ENCODE measurements around the gene IPO7. TPM values are rescaled to one million over a fixed set of nuclear protein-coding genes. Genes with fewer than 3 reads are reported as not detected.
"Not testable (repeated sequence)": the region's sequence is repeated elsewhere in the genome, so short reads cannot be mapped to it uniquely, and the experiment has no call there.

IPO7 gene
- total RNA-seq, 1 donor from 2014 or later, result 169 TPM

DNA sequence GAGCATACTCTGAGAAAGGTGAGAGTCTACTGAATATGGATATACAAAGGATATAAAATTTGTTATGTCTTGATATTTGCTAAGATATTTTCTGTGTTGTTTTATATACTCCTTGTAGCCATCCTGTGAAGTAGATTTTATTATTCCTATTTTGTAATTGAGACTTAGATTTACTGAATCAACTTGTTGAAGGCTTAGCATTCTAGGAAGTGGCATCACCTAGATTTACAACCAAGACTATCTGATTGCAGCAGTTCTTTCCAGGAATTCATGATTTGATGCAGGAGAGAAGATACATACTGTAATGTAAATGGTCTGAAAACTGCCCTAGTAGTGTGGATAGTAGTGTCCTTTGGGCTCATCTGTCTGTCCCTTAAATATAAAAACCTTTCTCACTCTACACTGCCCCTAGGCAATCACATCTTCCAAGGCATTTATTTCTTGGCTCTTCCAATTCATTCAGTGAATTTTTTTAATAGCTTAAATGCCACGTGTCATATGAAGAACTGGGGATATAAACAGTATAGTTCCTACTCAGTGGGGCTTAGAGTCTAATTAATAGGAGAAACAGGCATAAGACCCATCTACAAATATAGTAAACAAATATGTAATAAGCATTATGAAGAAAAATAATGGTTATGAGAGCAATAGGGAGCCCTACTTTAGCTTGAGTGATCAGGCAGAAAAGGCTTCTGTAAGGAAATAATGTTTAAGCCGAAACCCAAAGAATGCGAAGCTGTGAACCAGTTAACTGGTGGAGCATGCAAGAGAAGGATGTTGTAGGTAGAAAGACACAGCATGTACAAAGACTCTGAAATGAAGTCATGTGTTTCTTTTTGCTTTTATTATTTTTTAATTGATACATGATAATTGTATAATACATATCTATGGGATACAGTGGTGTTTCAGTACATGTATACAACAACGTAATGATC lies 13.6 kb downstream of the IPO7 start:
- no peak for DNase-seq (ENCODE audit: low spot score)

DNA sequence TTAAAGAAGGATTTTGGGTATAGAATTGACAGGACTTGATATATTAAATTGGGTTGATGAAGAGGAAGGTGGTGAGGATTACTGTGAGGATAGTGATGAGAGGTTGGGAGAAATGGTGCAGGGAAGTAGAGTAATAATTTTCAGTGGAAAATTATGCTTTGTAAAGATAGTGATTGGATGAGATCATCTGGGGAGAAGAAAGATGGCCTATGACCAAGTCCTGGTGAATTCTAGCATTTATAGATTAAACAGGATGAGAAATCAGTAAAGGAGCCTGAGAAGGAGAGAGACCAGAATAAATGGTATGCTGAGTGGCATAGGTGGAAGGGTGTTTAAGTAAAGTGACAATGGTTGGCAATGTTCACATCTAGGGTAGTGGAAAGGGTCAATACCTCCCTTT lies 15.0 kb downstream of the IPO7 start:
- no peak for DNase-seq (ENCODE audit: low spot score)

DNA sequence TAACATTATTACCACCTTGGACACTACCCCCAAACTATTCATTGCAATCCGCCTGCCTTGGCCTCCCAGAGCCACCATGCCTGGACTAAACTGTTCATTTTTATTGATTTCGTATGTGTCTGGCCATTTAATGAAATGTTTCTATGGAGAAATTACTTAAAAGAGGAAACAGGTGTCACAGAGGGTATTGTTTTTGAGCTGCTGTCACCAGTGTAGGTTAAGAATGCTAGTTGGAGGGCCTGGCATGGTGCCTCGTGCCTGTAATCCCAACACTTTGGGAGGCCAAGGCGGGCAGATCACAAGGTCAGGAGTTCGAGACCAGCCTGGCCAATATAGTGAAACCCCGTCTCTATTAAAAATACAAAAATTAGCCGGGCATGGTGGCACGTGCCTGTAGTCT lies 17.4 kb downstream of the IPO7 start:
- DNase-seq (ENCODE audit: low spot score), result not testable (repeated sequence)

DNA sequence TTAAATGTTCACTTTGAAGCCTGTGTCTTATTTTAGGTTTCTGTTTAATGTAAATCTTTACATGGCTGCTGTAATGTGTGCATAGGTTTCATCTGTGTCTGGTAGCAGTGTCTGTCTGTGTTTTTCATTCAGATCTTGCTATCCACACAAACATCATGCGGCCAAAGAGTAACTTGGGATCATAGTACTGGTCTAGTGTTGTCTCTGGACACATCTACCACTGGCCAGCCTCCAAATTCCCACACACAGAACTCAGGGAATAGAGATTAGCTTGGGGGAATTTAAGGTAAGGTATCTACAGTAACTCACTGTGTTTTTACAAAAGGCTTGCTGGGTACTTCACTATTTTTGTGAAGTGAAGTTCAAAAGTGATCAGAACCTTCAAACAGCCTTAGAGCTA lies 44.3 kb downstream of the IPO7 start:
- no peak for DNase-seq (ENCODE audit: low spot score)

DNA sequence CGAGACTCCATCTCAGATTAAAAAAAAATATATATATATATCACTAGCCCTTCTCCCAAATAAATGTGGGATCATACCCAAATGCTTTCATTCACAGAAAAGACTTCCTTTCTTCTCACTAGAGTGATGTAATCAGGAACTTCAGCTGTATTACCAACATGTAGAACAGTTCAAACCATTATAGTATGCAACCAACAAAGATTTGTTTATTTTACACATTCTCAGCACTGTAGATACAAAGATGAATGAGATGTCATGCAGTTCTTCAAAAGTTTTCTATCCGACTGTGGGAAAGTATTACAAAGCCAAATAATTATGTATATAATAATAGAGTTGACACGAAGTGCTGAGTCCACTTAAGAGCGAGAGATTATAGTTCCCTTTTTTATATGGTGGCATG lies 54.2 kb downstream of the IPO7 start:
- DNase-seq (ENCODE audit: low spot score), result no peak

DNA sequence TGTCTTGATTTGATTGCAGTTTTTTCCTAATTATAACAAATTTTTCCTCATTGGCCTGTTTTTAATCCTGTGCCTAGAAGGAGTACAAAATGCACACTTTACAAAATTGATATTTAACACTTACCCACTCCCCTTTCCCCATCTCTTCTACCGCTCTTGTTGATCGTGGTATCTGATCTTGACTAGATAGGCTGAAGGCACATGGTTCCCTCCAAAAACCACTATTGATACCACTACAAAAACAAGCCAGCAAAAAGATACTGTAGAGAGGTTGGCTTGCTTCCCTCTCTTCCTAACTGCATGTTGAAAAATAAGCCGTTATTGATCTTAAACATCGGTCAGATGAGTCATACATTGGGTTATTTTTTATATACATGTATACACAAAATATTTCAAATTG lies 61.8 kb downstream of the IPO7 start:
- no peak for DNase-seq (ENCODE audit: low spot score)

DNA sequence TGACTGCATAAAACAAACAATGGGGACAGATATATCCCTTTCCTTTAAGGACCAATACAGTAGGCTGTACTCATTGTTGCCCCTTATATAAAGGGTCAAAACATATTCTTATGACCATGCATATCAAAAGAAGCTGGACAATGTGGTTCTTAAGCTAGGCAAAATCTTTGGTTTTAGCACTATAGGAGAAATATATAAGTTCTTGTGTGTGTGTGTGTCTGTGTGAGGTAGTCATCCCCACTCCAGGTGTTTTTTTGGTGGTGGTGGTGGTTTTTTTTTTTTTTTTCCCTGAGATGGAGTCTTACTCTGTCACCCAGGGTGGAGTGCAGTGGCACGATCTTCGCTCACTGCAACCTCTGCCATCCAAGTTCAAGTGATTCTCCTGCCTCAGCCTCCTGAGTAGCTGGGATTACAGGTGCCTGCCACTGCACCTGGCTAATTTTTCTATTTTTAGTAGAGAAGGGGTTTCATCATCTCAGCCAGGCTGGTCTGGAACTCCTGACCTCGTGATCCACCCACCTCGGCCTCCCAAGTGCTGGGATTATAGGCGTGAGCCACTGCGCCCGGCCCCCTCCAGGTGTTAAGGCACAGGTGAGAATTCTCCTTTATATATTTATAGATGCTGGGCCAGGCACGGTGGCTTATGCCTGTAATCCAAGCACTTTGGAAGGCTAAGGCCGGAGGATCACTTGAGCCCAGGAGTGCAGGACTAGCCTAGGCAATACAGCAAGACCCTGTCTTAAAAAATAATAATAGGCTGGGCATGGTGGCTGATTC lies 64.3 kb downstream of the IPO7 start:
- no peak for DNase-seq (ENCODE audit: low spot score)

DNA sequence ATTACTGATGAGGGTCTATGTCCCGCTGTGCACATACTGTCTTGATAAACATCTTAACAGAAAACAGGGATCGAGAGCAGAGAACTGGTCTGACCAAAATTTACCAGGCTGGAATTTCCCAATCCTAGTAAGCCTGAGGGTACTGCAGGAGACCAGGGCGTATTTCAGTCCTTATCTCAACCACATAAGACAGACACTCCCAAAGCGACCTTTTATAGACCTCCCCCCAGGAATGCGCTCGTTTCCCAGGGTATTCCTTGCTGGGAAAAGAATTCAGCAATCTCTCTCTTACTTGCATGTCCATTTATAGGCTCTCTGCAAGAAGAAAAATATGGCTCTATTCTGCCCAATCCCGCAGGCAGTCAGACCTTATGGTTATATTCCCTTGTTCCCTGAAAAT lies 67.6 kb downstream of the IPO7 start:
- DNase-seq (ENCODE audit: low spot score), result not testable (repeated sequence)

DNA sequence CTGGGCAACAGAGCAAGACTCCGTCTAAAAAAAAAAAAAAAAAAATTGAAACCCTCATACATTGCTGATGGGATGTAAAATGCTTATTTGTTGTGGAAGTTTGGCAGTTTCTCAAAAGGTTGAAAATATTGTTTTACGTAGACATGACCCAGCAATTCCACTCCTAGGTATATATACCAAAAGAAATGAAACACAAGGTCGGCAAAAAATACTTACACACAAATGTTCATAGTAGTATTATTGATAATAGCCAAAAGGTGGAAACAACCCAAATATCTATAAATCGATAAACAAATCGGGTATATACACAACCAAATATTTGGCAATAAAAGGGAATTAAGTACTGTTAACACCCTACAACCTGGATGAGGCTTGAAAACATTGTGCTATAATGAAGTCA lies 71.3 kb downstream of the IPO7 start:
- DNase-seq (ENCODE audit: low spot score), result no peak

DNA sequence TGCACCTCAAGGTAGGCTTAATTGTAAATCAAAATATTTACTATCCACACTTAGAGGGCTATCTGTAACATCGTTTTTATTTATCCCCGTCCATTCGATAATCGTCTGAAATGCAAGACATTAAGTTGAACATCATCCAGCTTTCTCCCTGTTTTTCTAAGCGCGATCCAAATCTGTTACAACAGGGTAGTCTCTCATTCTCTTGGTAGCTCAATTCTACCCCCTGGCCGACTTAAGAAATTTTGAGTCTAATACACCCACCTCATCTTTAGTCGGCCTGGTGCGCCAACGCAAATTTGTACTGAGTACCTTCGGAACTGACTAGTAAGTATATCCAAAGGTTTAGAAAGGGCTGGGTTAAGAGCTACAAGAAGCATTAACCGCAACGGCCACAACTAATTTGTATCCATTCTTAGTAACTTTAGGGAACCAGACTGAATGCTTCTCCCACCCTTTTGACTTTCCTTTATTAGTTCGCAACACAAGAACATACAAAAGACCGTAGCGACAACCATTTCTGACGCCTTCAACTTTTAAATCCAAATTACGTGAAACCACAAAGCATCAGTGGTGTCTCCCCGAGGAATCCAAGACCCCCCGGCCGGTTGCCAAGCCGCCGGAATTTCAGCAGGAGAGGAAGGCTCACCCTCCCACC lies 75.3 kb downstream of the IPO7 start:
- DNase-seq (ENCODE audit: low spot score), result peak; percentile 54

DNA sequence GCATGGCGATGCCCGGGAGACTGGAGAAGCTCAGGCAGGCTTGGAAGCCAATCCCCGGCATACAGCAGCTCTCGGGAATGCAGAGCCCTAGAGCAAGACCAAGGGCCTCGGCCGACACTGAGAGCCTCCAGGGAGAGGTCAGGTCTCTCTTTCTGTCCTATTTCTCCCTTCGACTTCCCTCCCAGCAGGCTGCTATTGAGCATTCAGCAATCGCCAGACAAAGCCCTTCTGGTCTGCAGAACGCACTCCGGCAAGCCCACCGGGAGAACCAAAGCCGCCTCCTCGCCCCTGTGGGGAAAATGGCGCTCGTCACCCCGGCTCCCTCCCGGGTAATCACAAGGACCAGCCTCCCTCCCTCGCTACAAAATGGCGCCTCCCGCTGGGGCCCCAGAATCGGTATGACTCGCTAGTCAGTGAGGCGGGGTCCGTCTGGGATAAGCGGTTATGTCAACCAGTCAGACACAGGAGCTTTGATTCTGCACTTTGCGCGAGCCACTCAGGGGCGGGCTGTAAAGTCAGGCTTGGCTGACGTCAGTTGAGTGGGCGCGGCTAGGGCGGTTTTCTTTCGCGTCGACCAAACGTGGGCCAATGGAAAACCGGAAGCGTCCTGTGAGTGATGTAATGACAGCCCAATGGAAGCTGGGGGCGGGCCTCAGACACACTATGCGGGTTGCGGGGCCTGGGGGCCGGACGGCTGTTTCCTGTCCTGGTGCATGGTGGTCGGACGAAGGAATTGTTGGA lies 76.0 kb downstream of the IPO7 start, which contains the start of gene ZNF143:
TSS of gene ZNF143 (plus strand) at position 691 of the 741 bp plus-strand sequence. CDS start 10,297 bp downstream, outside the sequence.
- peak; percentile 100 for DNase-seq (ENCODE audit: low spot score)

DNA sequence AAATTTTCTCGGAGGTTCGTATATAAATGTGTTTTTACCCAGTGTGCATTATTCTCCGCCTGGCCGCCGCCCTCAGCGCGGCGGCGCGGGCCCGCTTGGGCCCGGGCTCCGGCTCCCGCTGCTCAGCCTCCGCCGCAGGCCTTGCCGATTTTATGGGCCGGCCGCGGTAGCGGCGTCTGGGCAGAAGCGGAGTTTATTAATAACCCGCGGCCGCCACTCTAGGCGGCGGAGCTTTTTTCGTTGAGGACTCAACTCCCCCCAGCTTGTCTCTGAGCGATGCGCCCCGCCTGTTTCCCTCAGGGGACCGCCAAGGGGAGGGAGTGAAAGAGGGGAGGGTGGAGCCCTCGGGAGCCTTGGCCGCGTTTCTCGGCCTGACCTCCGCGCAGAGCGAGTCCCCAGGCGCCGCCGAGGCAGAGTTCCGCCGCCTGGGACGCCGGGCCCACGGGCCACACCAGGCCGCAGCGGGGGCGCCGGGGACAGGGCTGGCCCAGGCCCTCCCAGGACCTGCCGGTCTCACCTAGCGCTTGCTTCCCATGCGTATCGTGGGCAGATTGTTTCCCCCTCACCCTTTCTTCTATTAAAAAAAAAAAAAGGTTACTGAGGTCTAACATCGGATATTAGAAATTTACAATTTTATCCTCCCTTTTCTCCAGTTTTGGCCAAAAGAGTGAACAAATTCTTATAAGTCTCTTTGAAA lies 76.8 kb downstream of the IPO7 start:
- DNase-seq (ENCODE audit: low spot score), result peak; percentile 96

DNA sequence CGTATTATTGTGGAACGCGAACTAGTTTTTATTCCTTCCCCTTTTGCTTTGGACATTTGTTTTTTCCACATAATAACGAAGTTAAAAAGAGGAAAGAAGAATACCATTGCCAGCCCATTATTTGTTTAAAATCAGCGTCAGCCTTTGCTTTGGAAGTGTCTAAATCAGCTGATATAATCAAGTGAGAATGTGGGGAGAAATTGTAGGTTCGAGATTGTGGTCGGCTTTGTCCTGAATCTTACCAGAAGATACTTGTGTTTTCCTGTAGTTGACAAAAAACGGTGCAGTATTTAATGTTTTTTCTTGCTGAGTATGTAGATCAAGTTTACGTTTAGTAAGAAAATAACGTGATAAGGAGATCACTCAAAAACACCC lies 77.3 kb downstream of the IPO7 start:
- DNase-seq (ENCODE audit: low spot score), result no peak

DNA sequence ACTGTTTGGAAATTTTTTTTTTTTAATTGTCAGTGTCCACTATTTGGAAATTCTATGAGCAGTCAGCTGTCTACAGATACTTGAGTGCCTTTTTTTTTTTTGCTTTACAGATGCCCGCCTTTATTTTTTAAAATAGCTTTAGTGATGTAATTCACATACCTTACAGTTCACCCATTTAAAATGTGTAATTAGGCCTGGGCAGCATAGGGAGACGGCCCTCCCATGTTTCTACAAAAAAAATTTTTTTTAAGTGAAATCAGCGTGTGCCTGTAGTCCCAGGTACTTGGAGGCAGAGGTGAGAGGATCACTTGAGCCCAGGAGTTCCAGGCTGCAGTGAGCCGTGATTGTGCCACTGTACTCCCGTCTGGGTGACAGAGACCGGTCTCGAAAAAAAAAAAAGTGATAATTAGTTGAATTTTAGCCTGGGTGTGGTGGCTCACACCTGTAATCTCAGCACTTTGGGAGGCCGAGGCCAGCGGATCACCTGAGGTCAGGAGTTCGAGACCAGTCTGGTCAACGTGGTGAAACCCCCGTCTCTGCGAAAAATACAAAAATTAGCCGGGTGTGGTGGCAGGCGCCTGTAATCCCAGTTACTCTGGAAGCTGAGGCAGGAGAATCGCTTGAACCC lies 77.8 kb downstream of the IPO7 start:
- peak; percentile 19 for DNase-seq (ENCODE audit: low spot score)

DNA sequence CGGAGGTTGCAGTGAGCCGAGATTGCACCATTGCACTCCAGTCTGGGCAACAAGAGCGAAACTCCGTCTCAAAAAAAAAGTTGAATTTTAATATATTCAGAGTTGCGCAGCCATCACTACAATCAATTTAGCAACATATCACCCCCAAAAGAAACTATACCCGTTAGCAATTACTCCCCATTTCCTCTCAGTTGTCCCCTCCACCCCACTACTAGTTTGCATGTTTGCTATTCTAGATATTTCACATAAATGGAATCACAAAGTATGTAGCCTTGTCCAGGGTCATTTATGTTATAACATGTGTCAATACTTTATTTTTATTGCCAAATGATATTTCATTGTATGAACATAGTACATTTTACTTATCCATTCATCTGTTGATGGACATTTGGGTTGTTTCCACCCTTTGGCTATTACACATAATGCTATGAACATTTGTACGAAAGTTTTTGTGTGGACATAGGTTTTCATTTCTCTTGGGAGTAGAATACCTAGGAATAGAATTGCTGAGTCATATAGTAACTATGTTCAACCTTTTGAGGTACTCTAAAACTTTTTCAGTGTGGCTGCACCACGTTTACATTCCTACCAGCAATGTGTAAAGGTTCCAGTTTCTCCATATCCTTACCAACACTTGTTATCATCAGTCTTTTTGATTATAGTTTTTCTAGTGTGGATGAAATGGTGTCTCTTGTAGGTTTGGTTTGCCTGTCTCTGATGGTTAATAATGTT lies 78.5 kb downstream of the IPO7 start:
- no peak for DNase-seq (ENCODE audit: low spot score)

DNA sequence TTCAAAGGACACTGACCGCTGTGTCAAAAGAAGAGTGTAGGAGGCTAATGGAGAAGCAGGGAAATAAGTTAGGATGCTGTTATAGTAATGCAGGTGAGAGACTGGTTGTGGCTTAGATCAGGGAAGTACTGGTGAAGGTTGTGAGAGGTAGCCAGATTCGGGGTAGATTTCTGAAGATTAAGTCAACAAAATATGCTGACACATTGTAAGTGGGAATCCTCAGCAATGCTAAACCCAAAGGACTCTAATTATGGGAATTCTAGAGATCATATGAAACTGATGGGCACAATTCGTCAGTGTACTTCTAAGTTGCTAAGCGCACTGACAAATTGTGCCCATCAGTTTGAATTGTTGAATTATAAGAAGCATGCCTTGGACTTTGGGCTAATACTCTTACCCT lies 86.3 kb downstream of the IPO7 start:
- no peak for DNase-seq (ENCODE audit: low spot score)

DNA sequence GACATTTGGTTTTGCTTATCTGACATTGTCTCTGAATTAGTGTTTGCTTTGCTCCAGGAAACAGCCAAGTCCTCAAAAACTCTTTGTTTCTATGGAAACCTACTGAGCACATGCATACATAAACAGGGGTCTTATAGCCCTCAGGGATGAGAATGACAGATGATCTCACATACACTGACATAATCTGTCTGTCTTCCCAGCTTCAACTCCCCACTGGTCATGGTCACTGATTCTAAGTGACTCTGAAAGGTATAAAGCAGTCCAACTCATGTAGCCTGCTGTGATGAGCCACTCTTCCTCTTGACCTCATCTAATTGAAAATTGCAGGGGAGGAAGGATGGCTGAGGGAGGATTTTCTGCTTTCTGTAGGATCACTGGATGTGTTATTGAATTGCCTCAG lies 89.0 kb downstream of the IPO7 start:
- DNase-seq (ENCODE audit: low spot score), result no peak

DNA sequence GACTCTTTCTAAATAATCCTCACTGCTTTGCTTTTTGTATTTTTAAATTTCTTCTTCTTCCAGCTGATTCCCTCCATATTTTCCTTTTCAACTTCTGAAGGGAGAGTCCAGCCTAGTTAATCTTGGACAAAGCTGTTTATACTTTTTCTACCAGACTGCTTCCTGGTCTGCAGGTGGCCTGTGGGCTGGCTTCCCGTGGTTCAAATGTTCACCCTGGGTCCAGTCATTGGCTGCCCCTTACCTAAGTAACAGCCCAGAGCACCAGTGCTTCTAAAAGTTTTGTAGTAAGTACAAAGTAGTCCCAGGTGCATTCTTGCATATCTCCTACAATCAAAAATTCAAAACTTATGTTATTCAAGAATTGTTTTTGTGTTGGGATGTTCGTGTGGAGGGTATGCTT lies 95.4 kb downstream of the IPO7 start:
- DNase-seq (ENCODE audit: low spot score), result no peak

DNA sequence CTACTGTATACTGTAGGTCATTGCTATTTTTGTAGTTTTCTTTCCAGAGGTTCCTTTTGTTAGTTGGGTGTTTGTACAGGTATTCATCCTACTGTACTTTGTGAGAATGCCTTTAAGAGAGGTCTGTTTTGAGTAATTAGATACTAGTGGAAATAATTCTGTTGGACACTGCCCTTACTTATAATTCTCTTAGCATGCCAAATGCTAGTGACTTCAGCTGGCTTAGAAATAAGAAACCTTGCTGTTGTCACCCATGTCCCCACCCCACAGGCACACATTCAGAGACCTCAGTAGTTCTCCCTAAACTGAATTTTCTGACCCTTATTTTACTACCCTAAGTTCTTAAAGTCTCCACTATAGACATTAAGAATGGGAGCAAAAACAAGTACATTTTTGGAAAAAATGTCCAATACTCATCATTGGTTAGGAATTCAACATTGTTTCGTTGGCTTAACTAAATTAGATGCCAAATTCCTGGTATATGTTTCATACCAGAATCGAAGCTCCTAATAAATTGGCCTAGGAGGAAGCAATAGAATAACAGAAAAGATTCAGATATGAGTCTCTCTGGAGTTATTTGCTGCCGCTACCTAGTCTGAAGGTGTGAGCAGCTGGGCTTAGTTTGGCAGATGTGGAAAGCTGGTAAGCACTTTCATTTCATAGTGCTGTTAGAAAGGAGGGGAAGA lies 104.8 kb downstream of the IPO7 start:
- no peak for DNase-seq (ENCODE audit: low spot score)

All from umbilical cord (tissue), 2 donors.